GM23338 (cell line): ENCODE results near the gene PM20D1. TPM values are rescaled to one million over a fixed set of nuclear protein-coding genes. Genes with fewer than 3 reads are reported as not detected.

Experiments
- ATAC-seq: fragments of 200-7000 bp; cut with Tn5 transposase; 3 replicates; pipeline ENCODE4 v1.9.1; 2020
- DNase-seq: peaks from one replicate; pipeline ENCODE4 v3.0.0-alpha.2; 2015; ENCODE audit warnings: low spot score
- H2AFZ ChIP-seq: fragments of 200-600 bp; sonication (generic); 2 replicates; pipeline ENCODE4 v1.8.0; 2016; ENCODE audit warnings: antibody characterized with exemption, mild to moderate bottlenecking, moderate library complexity
- H3F3A ChIP-seq: fragments of 200-600 bp; sonication (generic); replicated peaks from 2 replicates; pipeline ENCODE4 v1.8.0; 2017; ENCODE audit warnings: antibody characterized with exemption, mixed run types, low read depth
- H3K27ac ChIP-seq: fragments of 200-600 bp; sonication (generic); 2 replicates; pipeline ENCODE4 v1.6.1; 2016; ENCODE audit warnings: low read depth
- H3K27me3 ChIP-seq: fragments of 200-600 bp; sonication (generic); 2 replicates; pipeline ENCODE4 v1.8.0; 2016; ENCODE audit warnings: mild to moderate bottlenecking, mixed run types, moderate library complexity; ENCODE audit not compliant: insufficient read depth
- H3K36me3 ChIP-seq: fragments of 200-600 bp; sonication (generic); 2 replicates; pipeline ENCODE4 v1.8.0; 2016; ENCODE audit warnings: mild to moderate bottlenecking; ENCODE audit not compliant: insufficient read depth
- H3K4me1 ChIP-seq: fragments of 200-600 bp; sonication (generic); 2 replicates; pipeline ENCODE4 v1.8.0; 2016; ENCODE audit warnings: mild to moderate bottlenecking, moderate library complexity; ENCODE audit not compliant: insufficient read depth
- H3K4me2 ChIP-seq: fragments of 200-600 bp; sonication (generic); 2 replicates; pipeline ENCODE4 v1.7.1; 2017; ENCODE audit warnings: mixed run types
- H3K4me3 ChIP-seq: fragments of 200-600 bp; sonication (generic); 2 replicates; pipeline ENCODE4 v1.6.1; 2016; ENCODE audit warnings: mixed run types
- H3K79me2 ChIP-seq: fragments of 200-600 bp; sonication (generic); replicated peaks from 2 replicates; pipeline ENCODE4 v1.8.0; 2017; ENCODE audit warnings: mild to moderate bottlenecking; ENCODE audit not compliant: insufficient read depth
- H3K9me2 ChIP-seq: fragments of 200-600 bp; sonication (generic); 2 replicates; pipeline ENCODE4 v1.8.0; 2017; ENCODE audit not compliant: insufficient read depth
- H4K20me1 ChIP-seq: fragments of 200-600 bp; sonication (generic); replicated peaks from 2 replicates; pipeline ENCODE4 v1.8.0; 2017; ENCODE audit warnings: mild to moderate bottlenecking; ENCODE audit not compliant: insufficient read depth
- H3K27ac Mint-ChIP-seq: 2 replicates; pipeline ENCODE4 v1.8.0; 2020; ENCODE audit warnings: inconsistent platforms, mild to moderate bottlenecking, moderate library complexity, mixed read lengths
- H3K27me3 Mint-ChIP-seq: 3 replicates; pipeline ENCODE4 v1.8.0; 2022; ENCODE audit warnings: low read depth, mild to moderate bottlenecking, moderate library complexity, mixed read lengths, inconsistent platforms; ENCODE audit not compliant: insufficient read depth, poor library complexity
- H3K36me3 Mint-ChIP-seq: 3 replicates; pipeline ENCODE4 v1.8.0; 2021; ENCODE audit warnings: low read depth, mild to moderate bottlenecking, inconsistent platforms, moderate library complexity, mixed read lengths
- H3K4me1 Mint-ChIP-seq: 3 replicates; pipeline ENCODE4 v1.8.0; 2020; ENCODE audit warnings: mild to moderate bottlenecking, inconsistent platforms, mixed read lengths
- H3K4me3 Mint-ChIP-seq: 3 replicates; pipeline ENCODE4 v1.8.0; 2021; ENCODE audit warnings: moderate library complexity, mild to moderate bottlenecking, inconsistent platforms, mixed read lengths
- H3K9me3 Mint-ChIP-seq: 3 replicates; pipeline ENCODE4 v1.8.0; 2020; ENCODE audit warnings: moderate library complexity, mild to moderate bottlenecking, inconsistent platforms, mixed read lengths
- CREB1 ChIP-seq: fragments of 250-450 bp; sonication (Bioruptor Pico); IDR thresholded peaks from 2 replicates; pipeline ENCODE4 v1.5.0; 2020; ENCODE audit warnings: low read depth, mild to moderate bottlenecking, moderate library complexity
- EZH2 ChIP-seq: fragments of 200-600 bp; sonication (generic); IDR thresholded peaks from one replicate; pipeline ENCODE4 v1.8.0; 2017; ENCODE audit warnings: antibody characterized with exemption, mild to moderate bottlenecking, low read depth; ENCODE audit not compliant: unreplicated experiment
- EZH2phosphoT487 ChIP-seq: fragments of 200-600 bp; sonication (generic); IDR thresholded peaks from one replicate; pipeline ENCODE4 v1.8.1; 2018; ENCODE audit warnings: antibody characterized with exemption; ENCODE audit not compliant: unreplicated experiment
- JUNB ChIP-seq: IDR thresholded peaks from one replicate; pipeline ENCODE4 v1.6.1; 2016; ENCODE audit warnings: antibody characterized with exemption; ENCODE audit not compliant: unreplicated experiment
- NANOG ChIP-seq: IDR thresholded peaks from 2 replicates; pipeline ENCODE4 v1.6.1; 2016; ENCODE audit warnings: antibody characterized with exemption, borderline replicate concordance
- POLR2AphosphoS5 ChIP-seq: IDR thresholded peaks from 2 replicates; pipeline ENCODE4 v1.6.1; 2016; ENCODE audit warnings: antibody characterized with exemption, low read depth
- STAT1 ChIP-seq: IDR thresholded peaks from one replicate; pipeline ENCODE4 v1.6.1; 2016; ENCODE audit warnings: antibody characterized with exemption; ENCODE audit not compliant: unreplicated experiment
- ZNF114 ChIP-seq: fragments of 250-450 bp; sonication (Bioruptor Pico); IDR thresholded peaks from 2 replicates; pipeline ENCODE4 v1.5.0; 2020; ENCODE audit warnings: mild to moderate bottlenecking, moderate library complexity
- ZNF331 ChIP-seq: fragments of 250-450 bp; sonication (Bioruptor Pico); IDR thresholded peaks from 2 replicates; pipeline ENCODE4 v1.5.0; 2020; ENCODE audit warnings: low read depth, mild to moderate bottlenecking, moderate library complexity
- polyA plus RNA-seq: library from polyadenylated mRNA; unstranded; fragments of >200 nt; fragmentation: Nextera tagmentation; extraction: Ambion mirVana; gene quantifications from 2 replicates; pipeline ENCODE4 v1.2.1, GENCODE V29; 2016
- total RNA-seq: library from RNA; depleted of rRNA; stranded (reverse); fragments of >200 nt; shearing (Covaris generic); gene quantifications from 2 replicates; pipeline ENCODE4 v1.2.3, GENCODE V29; 2014
- TF ChIP-seq, protein P1 (sequence below): IDR thresholded peaks from one replicate; pipeline ENCODE4 v1.6.1; 2018; ENCODE audit warnings: antibody characterized with exemption; ENCODE audit not compliant: unreplicated experiment
- TF ChIP-seq, protein P2 (sequence below), 2 experiments: fragments of 200-600 bp in 1 of 2; sonication (generic) in 1 of 2; conservative IDR thresholded peaks; 2 replicates each; pipeline versions ENCODE4 v1.5.1 to v1.6.1; 2016 to 2017; ENCODE audit warnings: antibody characterized with exemption in 2 of 2, low read depth in 2 of 2, mild to moderate bottlenecking in 2 of 2, moderate library complexity in 1 of 2
- TF ChIP-seq, protein P3 (sequence below): fragments of 250-450 bp; sonication (Bioruptor Pico); IDR thresholded peaks from 2 replicates; pipeline ENCODE4 v1.5.0; 2020; ENCODE audit warnings: mild to moderate bottlenecking, moderate library complexity
- TF ChIP-seq, protein P4 (sequence below): IDR thresholded peaks from 2 replicates; pipeline ENCODE4 v1.6.1; 2016; ENCODE audit warnings: antibody characterized with exemption

The PM20D1 gene
- total and polyA plus RNA-seq, 2 experiments from 2014 or later = 0.10 TPM; not detected in 1

DNA sequence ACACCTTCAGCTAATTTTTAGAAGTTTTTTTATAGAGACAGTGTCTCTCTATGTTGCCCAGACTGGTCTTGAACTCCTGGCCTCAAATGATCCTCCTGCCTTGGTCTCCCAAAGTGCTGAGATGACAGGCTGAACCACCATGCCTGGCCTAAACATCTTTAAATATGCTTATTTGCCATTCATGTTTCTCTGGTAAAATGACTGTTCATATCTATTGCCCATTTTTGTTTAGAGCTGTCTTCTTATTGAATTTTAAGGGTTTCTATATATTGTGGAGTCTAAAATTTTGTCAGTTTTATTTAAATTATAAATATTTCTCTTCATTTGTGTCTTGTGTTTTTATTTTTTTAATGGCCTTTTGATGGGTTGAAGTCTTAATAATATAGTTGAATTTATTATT lies 3.0 kb upstream of the PM20D1 start:
- Mint-ChIP-seq H3K9me3 (peaks cover 3% of the 10 kb centered on the region; the same call in 2 of the 3 replicates), H3K4me3 (no peak overlapping the region), H3K27ac (no peak overlapping the region), H3K4me1 (peaks cover 4% of the 10 kb centered on the region; the same call in 2 of the 3 replicates), H3K27me3 (peaks cover 24% of the 10 kb centered on the region), H3K36me3 (no peaks in the 10 kb centered on the region)
- no peaks in the 10 kb centered on the region for H3K9me2 ChIP-seq
- H3K4me3 ChIP-seq = no peak overlapping the region
- H3K27me3 ChIP-seq = peaks cover 23% of the 10 kb centered on the region
- H3K79me2 ChIP-seq = no peaks in the 10 kb centered on the region
- no peaks in the 10 kb centered on the region for H3K36me3 ChIP-seq
- DNase-seq (no peak), ATAC-seq (no peak)
- no peak overlapping the region for H3K27ac ChIP-seq
- no peak for TF ChIP-seq NANOG
- TF ChIP-seq POLR2AphosphoS5 = no peak
- TF ChIP-seq, protein P1, sequence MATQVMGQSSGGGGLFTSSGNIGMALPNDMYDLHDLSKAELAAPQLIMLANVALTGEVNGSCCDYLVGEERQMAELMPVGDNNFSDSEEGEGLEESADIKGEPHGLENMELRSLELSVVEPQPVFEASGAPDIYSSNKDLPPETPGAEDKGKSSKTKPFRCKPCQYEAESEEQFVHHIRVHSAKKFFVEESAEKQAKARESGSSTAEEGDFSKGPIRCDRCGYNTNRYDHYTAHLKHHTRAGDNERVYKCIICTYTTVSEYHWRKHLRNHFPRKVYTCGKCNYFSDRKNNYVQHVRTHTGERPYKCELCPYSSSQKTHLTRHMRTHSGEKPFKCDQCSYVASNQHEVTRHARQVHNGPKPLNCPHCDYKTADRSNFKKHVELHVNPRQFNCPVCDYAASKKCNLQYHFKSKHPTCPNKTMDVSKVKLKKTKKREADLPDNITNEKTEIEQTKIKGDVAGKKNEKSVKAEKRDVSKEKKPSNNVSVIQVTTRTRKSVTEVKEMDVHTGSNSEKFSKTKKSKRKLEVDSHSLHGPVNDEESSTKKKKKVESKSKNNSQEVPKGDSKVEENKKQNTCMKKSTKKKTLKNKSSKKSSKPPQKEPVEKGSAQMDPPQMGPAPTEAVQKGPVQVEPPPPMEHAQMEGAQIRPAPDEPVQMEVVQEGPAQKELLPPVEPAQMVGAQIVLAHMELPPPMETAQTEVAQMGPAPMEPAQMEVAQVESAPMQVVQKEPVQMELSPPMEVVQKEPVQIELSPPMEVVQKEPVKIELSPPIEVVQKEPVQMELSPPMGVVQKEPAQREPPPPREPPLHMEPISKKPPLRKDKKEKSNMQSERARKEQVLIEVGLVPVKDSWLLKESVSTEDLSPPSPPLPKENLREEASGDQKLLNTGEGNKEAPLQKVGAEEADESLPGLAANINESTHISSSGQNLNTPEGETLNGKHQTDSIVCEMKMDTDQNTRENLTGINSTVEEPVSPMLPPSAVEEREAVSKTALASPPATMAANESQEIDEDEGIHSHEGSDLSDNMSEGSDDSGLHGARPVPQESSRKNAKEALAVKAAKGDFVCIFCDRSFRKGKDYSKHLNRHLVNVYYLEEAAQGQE = no peak
- TF ChIP-seq, protein P2, sequence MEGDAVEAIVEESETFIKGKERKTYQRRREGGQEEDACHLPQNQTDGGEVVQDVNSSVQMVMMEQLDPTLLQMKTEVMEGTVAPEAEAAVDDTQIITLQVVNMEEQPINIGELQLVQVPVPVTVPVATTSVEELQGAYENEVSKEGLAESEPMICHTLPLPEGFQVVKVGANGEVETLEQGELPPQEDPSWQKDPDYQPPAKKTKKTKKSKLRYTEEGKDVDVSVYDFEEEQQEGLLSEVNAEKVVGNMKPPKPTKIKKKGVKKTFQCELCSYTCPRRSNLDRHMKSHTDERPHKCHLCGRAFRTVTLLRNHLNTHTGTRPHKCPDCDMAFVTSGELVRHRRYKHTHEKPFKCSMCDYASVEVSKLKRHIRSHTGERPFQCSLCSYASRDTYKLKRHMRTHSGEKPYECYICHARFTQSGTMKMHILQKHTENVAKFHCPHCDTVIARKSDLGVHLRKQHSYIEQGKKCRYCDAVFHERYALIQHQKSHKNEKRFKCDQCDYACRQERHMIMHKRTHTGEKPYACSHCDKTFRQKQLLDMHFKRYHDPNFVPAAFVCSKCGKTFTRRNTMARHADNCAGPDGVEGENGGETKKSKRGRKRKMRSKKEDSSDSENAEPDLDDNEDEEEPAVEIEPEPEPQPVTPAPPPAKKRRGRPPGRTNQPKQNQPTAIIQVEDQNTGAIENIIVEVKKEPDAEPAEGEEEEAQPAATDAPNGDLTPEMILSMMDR (conservative IDR thresholded peaks at IDR 0.05; ENCODE audit: low read depth in 2 of 2) = no peak
- TF ChIP-seq, protein P3, sequence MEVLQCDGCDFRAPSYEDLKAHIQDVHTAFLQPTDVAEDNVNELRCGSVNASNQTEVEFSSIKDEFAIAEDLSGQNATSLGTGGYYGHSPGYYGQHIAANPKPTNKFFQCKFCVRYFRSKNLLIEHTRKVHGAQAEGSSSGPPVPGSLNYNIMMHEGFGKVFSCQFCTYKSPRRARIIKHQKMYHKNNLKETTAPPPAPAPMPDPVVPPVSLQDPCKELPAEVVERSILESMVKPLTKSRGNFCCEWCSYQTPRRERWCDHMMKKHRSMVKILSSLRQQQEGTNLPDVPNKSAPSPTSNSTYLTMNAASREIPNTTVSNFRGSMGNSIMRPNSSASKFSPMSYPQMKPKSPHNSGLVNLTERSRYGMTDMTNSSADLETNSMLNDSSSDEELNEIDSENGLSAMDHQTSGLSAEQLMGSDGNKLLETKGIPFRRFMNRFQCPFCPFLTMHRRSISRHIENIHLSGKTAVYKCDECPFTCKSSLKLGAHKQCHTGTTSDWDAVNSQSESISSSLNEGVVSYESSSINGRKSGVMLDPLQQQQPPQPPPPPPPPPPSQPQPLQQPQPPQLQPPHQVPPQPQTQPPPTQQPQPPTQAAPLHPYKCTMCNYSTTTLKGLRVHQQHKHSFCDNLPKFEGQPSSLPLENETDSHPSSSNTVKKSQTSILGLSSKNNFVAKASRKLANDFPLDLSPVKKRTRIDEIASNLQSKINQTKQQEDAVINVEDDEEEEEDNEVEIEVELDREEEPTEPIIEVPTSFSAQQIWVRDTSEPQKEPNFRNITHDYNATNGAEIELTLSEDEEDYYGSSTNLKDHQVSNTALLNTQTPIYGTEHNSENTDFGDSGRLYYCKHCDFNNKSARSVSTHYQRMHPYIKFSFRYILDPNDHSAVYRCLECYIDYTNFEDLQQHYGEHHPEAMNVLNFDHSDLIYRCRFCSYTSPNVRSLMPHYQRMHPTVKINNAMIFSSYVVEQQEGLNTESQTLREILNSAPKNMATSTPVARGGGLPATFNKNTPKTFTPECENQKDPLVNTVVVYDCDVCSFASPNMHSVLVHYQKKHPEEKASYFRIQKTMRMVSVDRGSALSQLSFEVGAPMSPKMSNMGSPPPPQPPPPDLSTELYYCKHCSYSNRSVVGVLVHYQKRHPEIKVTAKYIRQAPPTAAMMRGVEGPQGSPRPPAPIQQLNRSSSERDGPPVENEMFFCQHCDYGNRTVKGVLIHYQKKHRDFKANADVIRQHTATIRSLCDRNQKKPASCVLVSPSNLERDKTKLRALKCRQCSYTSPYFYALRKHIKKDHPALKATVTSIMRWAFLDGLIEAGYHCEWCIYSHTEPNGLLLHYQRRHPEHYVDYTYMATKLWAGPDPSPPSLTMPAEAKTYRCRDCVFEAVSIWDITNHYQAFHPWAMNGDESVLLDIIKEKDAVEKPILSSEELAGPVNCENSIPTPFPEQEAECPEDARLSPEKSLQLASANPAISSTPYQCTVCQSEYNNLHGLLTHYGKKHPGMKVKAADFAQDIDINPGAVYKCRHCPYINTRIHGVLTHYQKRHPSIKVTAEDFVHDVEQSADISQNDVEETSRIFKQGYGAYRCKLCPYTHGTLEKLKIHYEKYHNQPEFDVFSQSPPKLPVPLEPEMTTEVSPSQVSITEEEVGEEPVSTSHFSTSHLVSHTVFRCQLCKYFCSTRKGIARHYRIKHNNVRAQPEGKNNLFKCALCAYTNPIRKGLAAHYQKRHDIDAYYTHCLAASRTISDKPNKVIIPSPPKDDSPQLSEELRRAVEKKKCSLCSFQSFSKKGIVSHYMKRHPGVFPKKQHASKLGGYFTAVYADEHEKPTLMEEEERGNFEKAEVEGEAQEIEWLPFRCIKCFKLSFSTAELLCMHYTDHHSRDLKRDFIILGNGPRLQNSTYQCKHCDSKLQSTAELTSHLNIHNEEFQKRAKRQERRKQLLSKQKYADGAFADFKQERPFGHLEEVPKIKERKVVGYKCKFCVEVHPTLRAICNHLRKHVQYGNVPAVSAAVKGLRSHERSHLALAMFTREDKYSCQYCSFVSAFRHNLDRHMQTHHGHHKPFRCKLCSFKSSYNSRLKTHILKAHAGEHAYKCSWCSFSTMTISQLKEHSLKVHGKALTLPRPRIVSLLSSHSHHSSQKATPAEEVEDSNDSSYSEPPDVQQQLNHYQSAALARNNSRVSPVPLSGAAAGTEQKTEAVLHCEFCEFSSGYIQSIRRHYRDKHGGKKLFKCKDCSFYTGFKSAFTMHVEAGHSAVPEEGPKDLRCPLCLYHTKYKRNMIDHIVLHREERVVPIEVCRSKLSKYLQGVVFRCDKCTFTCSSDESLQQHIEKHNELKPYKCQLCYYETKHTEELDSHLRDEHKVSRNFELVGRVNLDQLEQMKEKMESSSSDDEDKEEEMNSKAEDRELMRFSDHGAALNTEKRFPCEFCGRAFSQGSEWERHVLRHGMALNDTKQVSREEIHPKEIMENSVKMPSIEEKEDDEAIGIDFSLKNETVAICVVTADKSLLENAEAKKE (CRISPR knock-in tag) = no peak
- TF ChIP-seq JUNB = no peak
- no peak for TF ChIP-seq CREB1 (CRISPR knock-in tag)
- TF ChIP-seq ZNF114 (CRISPR knock-in tag) = no peak
- no peak for TF ChIP-seq EZH2phosphoT487
- no peak for TF ChIP-seq EZH2
- TF ChIP-seq, protein P4, sequence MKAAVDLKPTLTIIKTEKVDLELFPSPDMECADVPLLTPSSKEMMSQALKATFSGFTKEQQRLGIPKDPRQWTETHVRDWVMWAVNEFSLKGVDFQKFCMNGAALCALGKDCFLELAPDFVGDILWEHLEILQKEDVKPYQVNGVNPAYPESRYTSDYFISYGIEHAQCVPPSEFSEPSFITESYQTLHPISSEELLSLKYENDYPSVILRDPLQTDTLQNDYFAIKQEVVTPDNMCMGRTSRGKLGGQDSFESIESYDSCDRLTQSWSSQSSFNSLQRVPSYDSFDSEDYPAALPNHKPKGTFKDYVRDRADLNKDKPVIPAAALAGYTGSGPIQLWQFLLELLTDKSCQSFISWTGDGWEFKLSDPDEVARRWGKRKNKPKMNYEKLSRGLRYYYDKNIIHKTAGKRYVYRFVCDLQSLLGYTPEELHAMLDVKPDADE = no peak
- no peak for TF ChIP-seq ZNF331 (CRISPR knock-in tag)
- no peak for TF ChIP-seq STAT1
- no peaks in the 10 kb centered on the region for H3F3A ChIP-seq
- H3K4me2 ChIP-seq = no peak overlapping the region
- 0 out of 2 replicates have a peak, but pooled peaks cover 4% of the 10 kb centered on the region for H3K4me1 ChIP-seq
- no peaks in the 10 kb centered on the region for H4K20me1 ChIP-seq
- H2AFZ ChIP-seq = no peak overlapping the region
